Germinal center (tissue), 1 donor: Measurements from ENCODE around the gene APOBEC3F.
"Not testable (repeated sequence)": the region's sequence is repeated elsewhere in the genome, so short reads cannot be mapped to it uniquely, and the experiment has no call there.

ENCODE experiments used
- DNase-seq: peaks from one replicate; pipeline ENCODE4 v3.0.0; 2012; ENCODE audit warnings: mixed read lengths, low spot score

APOBEC3F gene

DNA sequence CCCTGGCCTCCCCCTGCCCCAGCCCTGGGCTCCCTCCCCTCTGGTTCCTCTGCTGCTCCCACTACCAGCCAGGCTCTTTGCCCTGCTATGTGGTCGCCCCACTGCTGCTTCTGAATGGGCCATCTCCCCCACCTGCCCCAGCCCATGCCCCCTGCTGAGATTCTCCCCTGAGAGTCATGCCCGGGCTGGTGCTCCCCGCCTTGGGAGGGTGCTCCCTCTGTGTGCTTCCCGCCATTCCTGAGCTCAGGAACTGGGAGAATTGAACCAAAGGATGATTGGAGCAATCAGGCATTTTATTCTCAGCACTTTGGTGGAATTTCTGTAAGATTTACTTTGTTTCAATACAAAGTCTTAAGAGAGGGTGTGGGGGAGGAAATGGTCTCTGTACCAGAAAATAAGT lies 12.9 kb upstream of the APOBEC3F start:
- no peak for DNase-seq

GRCh38 chr22:39028281-39028680 lies 12.4 kb upstream of the APOBEC3F start:
- DNase-seq = no peak

GRCh38 chr22:39029227-39029626 lies 11.4 kb upstream of the APOBEC3F start:
- no peak for DNase-seq

- DNase-seq = no peak
These were observed 10.0 kb upstream of the APOBEC3F start for GRCh38 chr22:39030705-39031104.

GRCh38 chr22:39031434-39032295 lies 9.0 kb upstream of the APOBEC3F start:
- DNase-seq = not testable (repeated sequence)

DNA sequence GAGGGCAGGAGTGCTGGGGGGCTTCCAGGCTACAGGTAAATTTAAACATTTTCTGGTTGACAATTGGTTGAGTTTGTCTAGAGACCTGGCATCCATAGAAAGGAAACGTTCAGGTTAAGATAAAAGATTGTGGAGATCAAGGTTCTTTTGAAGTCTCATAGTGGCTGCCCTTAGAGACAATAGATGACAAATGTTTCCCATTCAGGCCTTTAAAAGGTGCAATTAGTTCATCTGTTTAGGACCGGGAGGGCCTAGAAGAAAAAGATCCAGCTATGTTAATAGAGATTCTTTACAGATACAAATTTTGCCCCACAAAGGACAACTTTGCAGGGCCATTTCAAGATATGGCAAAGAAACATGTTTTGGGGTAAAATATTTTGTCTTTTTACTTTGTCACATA lies 3.6 kb upstream of the APOBEC3F start:
- DNase-seq = not testable (repeated sequence)

DNA sequence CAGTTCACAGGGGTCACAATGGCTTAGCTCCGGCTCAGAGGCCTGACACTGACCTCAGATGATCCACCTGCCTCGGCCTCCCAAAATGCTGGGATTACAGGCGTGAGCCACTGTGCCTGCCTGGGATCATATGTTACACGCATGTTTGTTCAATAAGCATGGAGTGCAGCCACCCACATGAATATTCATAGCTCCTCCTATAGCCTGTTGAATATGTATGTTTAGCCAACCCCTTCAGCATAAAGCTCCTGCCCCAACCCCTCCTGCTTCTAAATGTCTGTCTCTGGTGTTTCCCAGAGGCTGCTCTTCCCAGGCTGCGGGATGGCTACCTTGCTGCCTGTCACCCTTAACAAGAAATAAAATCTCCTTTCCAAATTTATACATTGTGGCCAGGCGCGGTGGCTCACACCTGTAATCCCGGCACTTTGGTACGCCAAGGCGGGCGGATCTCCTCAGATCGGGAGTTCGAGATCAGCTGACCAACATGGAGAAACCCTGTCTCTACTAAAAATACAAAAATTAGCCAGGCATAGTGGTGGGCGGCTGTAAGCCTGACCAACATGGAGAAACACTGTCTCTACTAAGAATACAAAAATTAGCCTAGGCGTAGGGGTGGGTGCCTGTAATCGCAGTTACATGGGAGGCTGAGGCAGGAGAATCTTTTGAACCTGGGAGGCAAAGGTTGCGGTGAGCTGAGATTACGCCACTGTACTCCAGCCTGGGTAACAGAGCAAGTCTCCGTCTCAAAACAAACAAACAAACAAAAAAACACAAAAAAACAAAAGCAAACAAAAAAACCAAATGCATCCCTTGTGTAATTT lies 1.1 kb upstream of the APOBEC3F start:
- no peak for DNase-seq

DNA sequence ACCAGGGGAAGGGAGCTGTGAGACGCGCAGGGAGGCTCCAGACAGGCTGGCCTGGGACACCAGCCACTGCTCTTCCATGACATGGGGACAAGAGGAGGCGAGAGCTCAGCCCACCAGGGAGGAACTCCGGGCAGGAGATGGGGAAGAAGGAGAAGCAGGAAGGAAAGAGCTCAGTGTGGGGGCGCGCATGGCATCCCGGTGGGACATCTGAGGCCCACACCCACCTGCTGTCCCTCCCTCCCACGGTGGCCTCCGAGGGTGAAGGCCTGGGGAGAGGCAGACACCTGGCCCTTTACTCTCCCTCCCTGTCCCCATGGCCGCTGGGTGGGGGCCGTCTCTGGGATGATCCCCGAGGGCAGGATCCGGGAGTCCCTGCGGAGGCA lies 518 bp upstream of the APOBEC3F start:
- DNase-seq = not testable (repeated sequence)

DNA sequence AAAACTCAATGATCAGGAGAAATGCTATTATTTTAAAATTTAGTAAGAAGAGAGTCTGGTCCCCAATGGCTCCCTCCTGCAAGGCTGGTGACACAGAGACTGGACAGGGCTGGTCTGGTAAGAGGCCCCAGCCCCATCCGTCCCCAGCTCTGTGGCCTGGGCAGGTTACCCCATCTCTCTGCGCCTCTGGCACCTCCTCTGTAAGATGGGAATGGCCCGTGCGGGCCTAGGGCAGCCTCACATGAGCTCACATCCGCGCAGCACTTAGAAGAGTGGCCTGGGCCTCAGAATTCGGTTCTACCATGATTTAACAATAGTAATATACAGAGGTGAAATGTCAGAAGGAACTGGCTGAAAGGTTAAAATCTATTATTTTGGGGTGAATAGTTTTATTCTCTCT lies 1.2 kb downstream of the APOBEC3F start:
- no peak for DNase-seq

DNA sequence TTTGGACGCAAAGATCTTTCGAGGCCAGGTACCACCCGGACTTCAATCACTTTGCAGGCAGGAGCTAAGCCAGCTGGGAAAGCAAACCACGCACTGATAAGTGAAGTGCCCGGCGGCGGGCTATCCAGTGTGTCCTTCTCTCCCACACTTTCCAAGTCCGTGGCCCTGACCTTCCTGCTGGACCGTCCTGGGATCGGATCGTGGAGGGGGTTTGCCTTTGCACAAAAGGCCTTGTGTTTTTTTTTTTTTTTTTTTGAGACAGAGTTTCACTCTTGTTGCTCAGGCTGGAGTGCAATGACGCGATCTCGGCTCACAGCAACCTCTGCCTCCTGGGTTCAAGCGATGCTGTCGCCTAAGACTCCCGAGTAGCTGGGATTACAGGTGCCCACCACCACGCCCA lies 2.4 kb downstream of the APOBEC3F start:
- not testable (repeated sequence) for DNase-seq

DNA sequence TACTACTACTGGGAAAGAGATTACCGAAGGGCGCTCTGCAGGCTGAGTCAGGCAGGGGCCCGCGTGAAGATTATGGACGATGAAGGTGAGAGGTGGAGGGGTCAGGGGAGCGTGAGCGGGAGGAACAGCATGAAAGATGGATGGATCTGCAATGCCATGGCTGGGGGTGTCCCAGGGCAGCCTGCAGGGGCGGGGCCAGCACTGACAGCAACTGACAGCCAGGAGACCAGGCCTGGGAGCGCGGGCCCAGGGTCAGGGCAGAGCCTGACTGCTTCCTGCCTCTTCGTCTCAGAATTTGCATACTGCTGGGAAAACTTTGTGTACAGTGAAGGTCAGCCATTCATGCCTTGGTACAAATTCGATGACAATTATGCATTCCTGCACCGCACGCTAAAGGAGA lies 4.5 kb downstream of the APOBEC3F start:
- DNase-seq = not testable (repeated sequence)

DNA sequence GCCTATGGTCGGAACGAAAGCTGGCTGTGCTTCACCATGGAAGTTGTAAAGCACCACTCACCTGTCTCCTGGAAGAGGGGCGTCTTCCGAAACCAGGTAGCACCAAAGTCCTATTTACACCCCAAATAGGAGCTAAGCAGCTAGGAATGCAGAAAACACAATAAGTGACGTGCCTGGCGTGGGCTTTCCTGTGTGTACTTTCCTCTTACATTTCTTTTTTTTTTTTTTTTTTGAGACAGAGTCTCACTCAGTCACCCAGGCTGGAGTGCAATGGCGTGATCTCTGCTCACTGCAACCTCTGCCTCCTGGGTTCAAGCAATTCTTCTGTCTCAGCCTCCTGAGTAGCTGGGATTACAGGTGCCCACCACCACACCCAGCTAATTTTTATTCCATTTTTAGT lies 8.8 kb downstream of the APOBEC3F start:
- DNase-seq = not testable (repeated sequence)

- not testable (repeated sequence) for DNase-seq
These were observed 11.3 kb downstream of the APOBEC3F start for GRCh38 chr22:39051844-39052495.

DNA sequence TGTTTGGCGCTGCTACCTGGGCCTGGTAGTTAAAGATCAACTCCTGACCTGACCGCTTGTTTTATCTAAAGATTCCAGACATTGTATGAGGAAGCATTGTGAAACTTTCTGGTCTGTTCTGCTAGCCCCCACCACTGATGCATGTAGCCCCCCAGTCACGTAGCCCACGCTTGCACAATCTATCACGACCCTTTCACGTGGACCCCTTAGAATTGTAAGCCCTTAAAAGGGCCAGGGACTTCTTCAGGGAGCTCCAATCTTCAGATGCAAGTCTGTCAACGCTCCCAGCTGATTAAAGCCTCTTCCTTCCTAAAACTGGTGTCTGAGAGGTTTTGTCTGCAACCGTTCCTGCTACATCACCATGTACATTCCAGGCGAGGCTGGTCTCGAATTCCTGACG lies 15.0 kb downstream of the APOBEC3F start:
- DNase-seq = no peak

- DNase-seq = not testable (repeated sequence)
These were observed 20.6 kb downstream of the APOBEC3F start for GRCh38 chr22:39061290-39061689.

DNA sequence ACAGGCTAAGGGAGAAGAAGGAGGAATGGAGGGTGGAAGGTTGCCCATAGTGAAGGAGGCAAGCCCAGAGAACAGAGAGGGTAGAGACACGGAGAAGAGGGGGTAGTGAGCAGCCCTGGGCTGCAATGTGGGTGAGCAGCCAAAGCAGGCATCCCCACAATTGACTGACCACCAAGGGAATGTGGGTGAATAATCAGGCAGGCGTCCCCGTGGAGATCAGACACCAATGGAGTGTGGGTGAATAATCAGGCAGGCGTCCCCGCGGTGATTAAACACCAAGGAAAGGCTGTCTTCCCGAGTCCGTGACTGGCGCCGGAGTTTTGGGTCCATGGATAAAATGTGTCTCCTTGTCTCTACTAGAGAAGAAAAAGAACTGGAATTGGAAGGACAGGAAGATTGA lies 21.3 kb downstream of the APOBEC3F start:
- not testable (repeated sequence) for DNase-seq

GRCh38 chr22:39063904-39064303 lies 23.2 kb downstream of the APOBEC3F start:
- DNase-seq = not testable (repeated sequence)

DNA sequence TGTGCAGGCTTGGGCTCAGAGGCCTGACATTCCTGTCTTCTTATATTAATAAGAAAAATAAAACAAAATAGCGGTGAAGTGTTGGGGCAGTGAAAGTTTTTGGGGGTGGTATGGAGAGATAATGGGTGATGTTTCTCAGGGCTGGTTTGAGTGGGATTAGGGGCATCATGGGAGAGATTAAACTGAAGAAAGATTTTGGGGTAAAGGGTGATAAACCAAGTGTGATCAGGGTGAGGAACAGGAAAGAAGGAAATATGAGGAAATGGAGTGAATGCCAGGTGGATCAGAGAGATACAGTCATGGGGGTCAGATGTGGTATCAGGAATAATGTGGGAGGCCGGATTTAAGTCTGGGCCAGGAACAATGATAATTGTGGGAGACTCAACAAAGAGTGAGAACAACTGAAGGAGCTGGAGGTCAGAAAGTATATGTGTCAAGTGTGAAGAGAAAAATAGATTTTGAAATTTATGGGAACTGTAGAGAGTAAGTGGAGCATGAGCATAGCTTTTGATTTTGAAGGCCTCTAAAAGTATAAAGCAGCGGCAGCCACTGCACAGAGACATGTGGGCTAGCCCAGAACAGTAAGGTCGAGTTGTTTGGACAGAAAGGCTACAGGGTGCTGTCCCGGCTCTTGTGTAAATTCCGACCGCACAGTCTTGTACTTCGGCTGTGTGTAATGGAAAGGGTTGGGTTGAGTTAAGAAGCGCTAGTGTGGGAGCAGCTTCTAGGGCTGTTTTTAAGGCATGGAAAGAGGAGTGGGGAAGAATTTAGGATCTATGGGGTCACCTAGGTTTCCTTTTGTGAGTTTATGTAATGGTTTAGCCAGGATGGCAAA lies 26.0 kb downstream of the APOBEC3F start:
- DNase-seq = not testable (repeated sequence)

DNA sequence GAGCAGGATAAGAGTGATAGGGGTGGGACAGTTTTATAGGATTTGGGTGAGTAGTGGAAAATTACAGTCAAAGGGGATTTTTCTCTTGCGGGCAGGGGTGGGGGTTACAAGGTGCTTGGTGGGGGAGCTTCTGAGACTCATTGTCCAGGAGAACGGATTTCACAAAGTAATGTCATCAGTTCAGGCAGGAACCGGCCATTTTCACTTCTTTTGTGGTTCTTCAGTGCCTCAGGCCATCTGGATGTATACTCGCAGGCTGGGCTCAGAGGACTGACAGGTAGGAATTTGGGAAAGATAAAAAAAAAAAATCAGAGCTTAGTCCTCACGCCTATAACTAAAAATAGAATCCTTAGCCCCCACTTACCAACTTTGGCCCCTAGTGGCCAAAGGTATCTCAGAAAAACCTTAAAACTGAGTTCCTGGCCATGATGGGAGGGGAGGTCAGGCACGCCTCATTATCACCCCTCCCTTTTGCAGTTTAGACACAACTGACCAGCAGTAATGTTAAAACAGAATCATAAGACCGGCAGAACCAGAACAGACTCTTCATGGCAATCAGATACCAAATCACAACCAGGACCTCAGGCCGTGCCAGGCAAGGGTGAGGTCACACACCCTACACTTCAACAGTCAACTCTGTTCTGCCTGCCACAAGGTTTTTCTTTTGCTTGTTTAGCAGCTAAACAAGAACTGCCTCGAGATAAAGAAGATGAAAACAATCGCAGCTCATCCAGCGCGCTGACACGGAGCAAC lies 27.5 kb downstream of the APOBEC3F start:
- DNase-seq = no peak

DNA sequence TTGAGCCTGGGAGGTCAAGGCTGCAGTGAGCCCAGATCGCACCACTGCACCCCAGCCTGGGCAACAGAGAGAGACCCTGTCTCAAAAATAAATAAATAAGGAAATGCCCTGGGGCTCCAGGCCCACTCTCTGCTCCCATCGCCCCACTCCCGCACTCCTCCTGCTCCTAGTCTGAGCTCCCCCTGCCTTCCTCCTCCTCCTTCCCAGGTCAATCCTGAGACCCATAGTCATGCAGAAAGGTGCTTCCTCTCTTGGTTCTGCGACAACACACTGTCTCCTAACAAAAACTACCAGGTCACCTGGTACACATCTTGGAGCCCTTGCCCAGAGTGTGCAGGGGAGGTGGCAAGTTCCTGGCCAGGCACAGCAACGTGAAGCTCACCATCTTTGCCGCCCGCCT lies 29.5 kb downstream of the APOBEC3F start:
- DNase-seq = no peak

DNA sequence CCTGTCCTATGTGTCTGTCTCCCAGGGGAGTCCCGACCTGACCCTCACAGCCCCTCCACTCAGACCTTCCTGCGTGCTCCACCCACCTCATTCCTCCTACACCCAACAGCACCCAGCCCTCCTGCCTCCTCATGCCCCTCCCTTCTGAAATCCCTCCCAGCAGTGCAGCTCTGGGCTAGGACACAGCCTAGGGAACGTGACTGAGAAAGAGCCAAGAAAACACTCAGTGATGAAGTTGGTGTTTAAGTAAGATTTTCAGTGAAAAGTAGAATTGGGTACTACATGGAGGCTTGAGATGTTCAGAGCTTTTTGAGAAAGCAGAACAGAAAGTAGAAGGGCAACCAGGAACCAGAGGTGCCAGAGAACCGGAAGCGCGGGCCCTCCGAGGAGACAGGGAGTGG lies 31.9 kb downstream of the APOBEC3F start:
- DNase-seq = peak; percentile 21
